GM12878 (cell line): ENCODE results near the gene NOL8. TPM values are rescaled to one million over a fixed set of nuclear protein-coding genes. Genes with fewer than 3 reads are reported as not detected.

Experiments used
- ATAC-seq: fragments of 200-7000 bp; cut with Tn5 transposase; 3 replicates; pipeline ENCODE4 v1.9.1; 2020; ENCODE audit warnings: mild to moderate bottlenecking, moderate library complexity
- BruUV-seq: library from RNA; stranded (reverse); fragments of 400-500 nt; replicated peaks from 2 replicates; lab custom pipeline; 2021; lab: Mats Ljungman, UMichigan
- CTCF ChIA-PET: fragments of 300-600 bp; sonication (Branson Sonifier 250); formaldehyde crosslinking; extraction: SDS; loops from one replicate; lab custom pipeline; 2021; ENCODE audit warnings: inconsistent platforms; lab: Yijun Ruan, JAX
- POLR2A ChIA-PET: fragments of 350-600 bp; formaldehyde crosslinking; extraction: SDS; loops from one replicate; lab custom pipeline; 2021; ENCODE audit warnings: inconsistent platforms; lab: Charles Lee
- RAD21 ChIA-PET: fragments of 300-600 bp; sonication (Branson Sonifier 250); formaldehyde crosslinking; loops from one replicate; lab custom pipeline; 2023; ENCODE audit warnings: antibody characterized with exemption; ENCODE audit not compliant: unreplicated experiment; lab: Charles Lee
- SMC1A ChIA-PET: fragments of 300-600 bp; sonication (Branson Sonifier 250); formaldehyde crosslinking; loops from one replicate; lab custom pipeline; 2023; ENCODE audit not compliant: unreplicated experiment, uncharacterized antibody; lab: Charles Lee
- DNase-seq: peaks from one replicate; pipeline ENCODE4 v3.0.0-alpha.2; 2011; ENCODE audit warnings: low read depth, low spot score
- FAIRE-seq: peaks from 3 replicates; lab custom pipeline; 2011; peaks lifted over from hg19 to GRCh38; lab: Jason Lieb, UNC
- H2AFZ ChIP-seq: 2 replicates; pipeline ENCODE4 v1.6.0; 2011; ENCODE audit warnings: low read depth, low read length, control low read depth; ENCODE audit not compliant: control insufficient read depth
- H3K27ac ChIP-seq: 2 replicates; pipeline ENCODE4 v1.5.1; 2011; ENCODE audit warnings: control low read depth; ENCODE audit not compliant: control insufficient read depth, insufficient read depth
- H3K27me3 ChIP-seq, 2 experiments: replicated peaks in 1 of 2; 2 replicates each; pipeline versions ENCODE4 v1.6.0 to v1.6.1; 2011; ENCODE audit warnings: low read length in 1 of 2; ENCODE audit not compliant: control insufficient read depth in 2 of 2, insufficient read depth in 2 of 2
- H3K36me3 ChIP-seq, 2 experiments: 2 replicates each; pipeline ENCODE4 v1.5.1; 2011; ENCODE audit warnings: low read length in 1 of 2; ENCODE audit not compliant: control insufficient read depth in 2 of 2, insufficient read depth in 2 of 2
- H3K4me1 ChIP-seq: 2 replicates; pipeline ENCODE4 v1.6.1; 2011; ENCODE audit warnings: mild to moderate bottlenecking, low read length, moderate library complexity, mixed read lengths; ENCODE audit not compliant: control insufficient read depth, insufficient read depth
- H3K4me2 ChIP-seq: 2 replicates; pipeline ENCODE4 v1.6.0; 2011; ENCODE audit warnings: control low read depth; ENCODE audit not compliant: control insufficient read depth, insufficient read depth
- H3K4me3 ChIP-seq: fragments of 200-600 bp; sonication (generic); 2 replicates; pipeline ENCODE4 v1.5.1; 2016
- H3K79me2 ChIP-seq: 2 replicates; pipeline ENCODE4 v1.6.0; 2011; ENCODE audit warnings: low read length; ENCODE audit not compliant: control insufficient read depth, insufficient read depth
- H3K9ac ChIP-seq: 2 replicates; pipeline ENCODE4 v1.8.0; 2011; ENCODE audit warnings: low read length, control low read depth, mixed read lengths; ENCODE audit not compliant: control insufficient read depth, insufficient read depth
- H3K9me3 ChIP-seq: replicated peaks from 3 replicates; pipeline ENCODE4 v1.5.1; 2011; ENCODE audit warnings: mild to moderate bottlenecking, low read length; ENCODE audit not compliant: control insufficient read depth, insufficient read depth
- H4K20me1 ChIP-seq: 2 replicates; pipeline ENCODE4 v1.6.0; 2011; ENCODE audit not compliant: control insufficient read depth, insufficient read depth
- BHLHE40 ChIP-seq, 2 experiments: fragments of 450-650 bp in 1 of 2; IDR thresholded peaks; 2 replicates each; pipeline ENCODE4 v1.6.1; 2011 to 2017; ENCODE audit warnings: low read depth in 2 of 2, borderline replicate concordance in 1 of 2, improper control_type of control experiment in 1 of 2, low read length in 1 of 2, mild to moderate bottlenecking in 1 of 2
- BRCA1 ChIP-seq: IDR thresholded peaks from 2 replicates; pipeline ENCODE4 v1.6.1; 2011; ENCODE audit warnings: low read depth, low read length, improper control_type of control experiment
- CREM ChIP-seq: IDR thresholded peaks from 2 replicates; pipeline ENCODE4 v1.6.1; 2014; ENCODE audit warnings: antibody characterized with exemption, low read depth
- EGR1 ChIP-seq, 2 experiments: IDR thresholded peaks; 1 replicate in 1 of 2; 2 replicates in 1 of 2; pipeline ENCODE4 v1.6.1; 2011 to 2012; ENCODE audit warnings: low read depth in 2 of 2, low read length in 2 of 2, borderline replicate concordance in 1 of 2, mild to moderate bottlenecking in 1 of 2, moderate library complexity in 1 of 2
- GABPA ChIP-seq: IDR thresholded peaks from 2 replicates; pipeline ENCODE4 v1.6.1; 2014; ENCODE audit warnings: antibody characterized with exemption, low read depth, mild to moderate bottlenecking, inconsistent platforms
- IKZF1 ChIP-seq: fragments of 450-650 bp; conservative IDR thresholded peaks from 2 replicates; pipeline ENCODE4 v1.6.1; 2017; ENCODE audit warnings: antibody characterized with exemption, mild to moderate bottlenecking
- JUND ChIP-seq: IDR thresholded peaks from 2 replicates; pipeline ENCODE4 v1.6.1; 2012; ENCODE audit warnings: low read depth, mild to moderate bottlenecking, low read length, improper control_type of control experiment, moderate library complexity
- MEF2A ChIP-seq: IDR thresholded peaks from 2 replicates; pipeline ENCODE4 v1.6.1; 2011; ENCODE audit warnings: low read depth, mild to moderate bottlenecking, low read length, moderate library complexity; ENCODE audit not compliant: insufficient read depth
- MTA2 ChIP-seq: fragments of 450-650 bp; IDR thresholded peaks from 2 replicates; pipeline ENCODE4 v1.6.1; 2016; ENCODE audit warnings: low read depth, mild to moderate bottlenecking, moderate library complexity
- MYC ChIP-seq: IDR thresholded peaks from 2 replicates; pipeline ENCODE4 v1.6.1; 2011; ENCODE audit warnings: mild to moderate bottlenecking, low read length, moderate library complexity, inconsistent platforms; ENCODE audit not compliant: insufficient read depth, insufficient replicate concordance, insufficient read length, severe bottlenecking
- NR2C2 ChIP-seq: IDR thresholded peaks from 2 replicates; pipeline ENCODE4 v1.6.1; 2011; ENCODE audit warnings: borderline replicate concordance, low read depth; ENCODE audit not compliant: control insufficient read depth, insufficient read length
- RB1 ChIP-seq: fragments of 450-650 bp; formaldehyde crosslinking; IDR thresholded peaks from 2 replicates; pipeline ENCODE4 v1.6.1; 2017; ENCODE audit warnings: mild to moderate bottlenecking, borderline replicate concordance
- SPI1 ChIP-seq: IDR thresholded peaks from 2 replicates; pipeline ENCODE4 v1.6.1; 2011; ENCODE audit warnings: low read depth, mild to moderate bottlenecking, low read length, moderate library complexity, borderline replicate concordance; ENCODE audit not compliant: insufficient read depth
- SREBF2 ChIP-seq: IDR thresholded peaks from 2 replicates; pipeline ENCODE4 v1.6.1; 2012; ENCODE audit warnings: mild to moderate bottlenecking, low read length
- TARDBP ChIP-seq: IDR thresholded peaks from 2 replicates; pipeline ENCODE4 v1.6.1; 2016; ENCODE audit warnings: borderline replicate concordance
- YBX1 ChIP-seq: fragments of 450-650 bp; IDR thresholded peaks from 2 replicates; pipeline ENCODE4 v1.6.1; 2016; ENCODE audit warnings: antibody characterized with exemption
- WGBS: methylation state at CpG from one replicate; pipeline ENCODE4 v1.1.6; 2016; ENCODE audit warnings: low lambda C conversion rate; ENCODE audit not compliant: insufficient replicate concordance, insufficient coverage; ENCODE audit errors: missing lambda C conversion rate; 5-methylcytosine and 5-hydroxymethylcytosine counted together
- in situ Hi-C: fragments of 300-500 bp; cut with MboI; formaldehyde crosslinking; loops from 9 replicates; pipeline ENCODE4 v1.14.3; 2018; ENCODE audit warnings: mixed read lengths
- intact Hi-C: fragments of 100-400 bp; cut with micrococcal nuclease; formaldehyde crosslinking; loops from one replicate; pipeline ENCODE4 v1.14.2; 2022; ENCODE audit not compliant: unreplicated experiment
- polyA plus RNA-seq, 11 experiments: library from polyadenylated mRNA; depleted of rRNA in 4 of 11; unstranded in 6 of 11; stranded (reverse) in 5 of 11; fragments of >200 nt; fragmentation: Nextera tagmentation in 4 of 11; fragmentation: Illumina TruSeq in 1 of 11; extraction: Ambion mirVana in 4 of 11; extraction: Trizol in 1 of 11; gene quantifications; 1 replicate in 1 of 11; 2 replicates in 10 of 11; pipeline versions ENCODE4 v1.2.1 to v1.2.3, GENCODE V29; 2011 to 2016; ENCODE audit warnings: inconsistent platforms in 2 of 11, missing spikeins in 2 of 11, low read depth in 1 of 11
- total RNA-seq, 4 experiments: library from RNA; depleted of rRNA in 3 of 4; stranded (reverse); fragments of >200 nt in 3 of 4; fragmentation: Illumina TruSeq in 1 of 4; extraction: Trizol in 1 of 4; gene quantifications; 2 replicates each; pipeline versions ENCODE4 v1.2.1 to v1.2.3, GENCODE V29; 2013 to 2021
- TF ChIP-seq, protein P1 (sequence below): IDR thresholded peaks from 2 replicates; pipeline ENCODE4 v1.6.1; 2011; ENCODE audit warnings: mild to moderate bottlenecking, low read depth, low read length, moderate library complexity; ENCODE audit not compliant: insufficient replicate concordance

The NOL8 gene
- total and polyA plus RNA-seq, 10 of the 15 experiments (the other 5 are each of a cell fraction or from before 2014, with no cell fraction given): 33.6 to 58.6 (median 49.2) TPM

GRCh38 chr9:92295240-92295790 lies 29.8 kb downstream of the NOL8 start (continued):
- no peak for TF ChIP-seq TARDBP
- no peak for TF ChIP-seq SREBF2
- no peak for TF ChIP-seq RB1
- TF ChIP-seq CREM: no peak
- no peak for TF ChIP-seq MTA2
- TF ChIP-seq IKZF1: no peak
- TF ChIP-seq, all 136 proteins: peak for 0

DNA sequence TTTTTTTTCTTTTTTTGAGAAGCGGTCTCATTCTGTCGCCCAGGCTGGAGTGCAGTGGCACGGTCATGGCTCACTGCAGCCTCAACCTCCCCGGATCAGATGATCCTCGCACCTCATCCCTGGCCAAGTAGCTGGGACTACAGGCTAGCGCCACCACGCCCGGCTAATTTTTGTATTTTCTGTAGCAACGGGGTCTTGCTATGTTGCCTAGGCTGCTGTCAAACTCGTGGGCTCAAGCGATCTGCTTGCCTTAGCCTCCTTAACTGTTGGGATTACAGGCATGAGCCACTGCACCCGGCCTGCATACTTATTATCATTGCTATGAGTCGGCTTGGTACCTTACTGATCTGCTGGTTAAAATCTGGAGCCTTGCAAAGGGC lies 30.9 kb downstream of the NOL8 start:
- ChIA-PET RAD21 (no interaction called here), SMC1A (interaction anchor here (1.0 kb wide), 1 partner anchor 74 kb away, joined by 3 read pairs; no protein-coding TSS in a partner anchor), POLR2A (interaction anchor here (1.6 kb wide), 1 partner anchor 32 kb away, joined by 4 read pairs; no protein-coding TSS in a partner anchor), CTCF (interaction anchor here (2.3 kb wide), 1 partner anchor 156 kb away, joined by 6 read pairs; no protein-coding TSS in a partner anchor)
- TF ChIP-seq IKZF1 (no peak), EGR1 (IDR thresholded peaks at IDR 0.05; ENCODE audit: borderline replicate concordance in 1 of 2, low read depth in 2 of 2, low read length in 2 of 2) (no peak), YBX1 (no peak), RB1 (no peak), GABPA (no peak), MYC (no peak), CREM (no peak), BHLHE40 (IDR thresholded peaks at IDR 0.05; ENCODE audit: borderline replicate concordance in 1 of 2, low read depth in 2 of 2, low read length in 1 of 2) (no peak), NR2C2 (no peak), SPI1 (no peak), MEF2A (no peak), JUND (no peak), BRCA1 (no peak)
- TF ChIP-seq, protein P1, sequence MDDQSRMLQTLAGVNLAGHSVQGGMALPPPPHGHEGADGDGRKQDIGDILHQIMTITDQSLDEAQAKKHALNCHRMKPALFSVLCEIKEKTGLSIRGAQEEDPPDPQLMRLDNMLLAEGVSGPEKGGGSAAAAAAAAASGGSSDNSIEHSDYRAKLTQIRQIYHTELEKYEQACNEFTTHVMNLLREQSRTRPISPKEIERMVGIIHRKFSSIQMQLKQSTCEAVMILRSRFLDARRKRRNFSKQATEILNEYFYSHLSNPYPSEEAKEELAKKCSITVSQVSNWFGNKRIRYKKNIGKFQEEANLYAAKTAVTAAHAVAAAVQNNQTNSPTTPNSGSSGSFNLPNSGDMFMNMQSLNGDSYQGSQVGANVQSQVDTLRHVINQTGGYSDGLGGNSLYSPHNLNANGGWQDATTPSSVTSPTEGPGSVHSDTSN: no peak
- Histone ChIP-seq H3K27ac (peak overlapping the region; percentile 71), H3K36me3 (peaks cover 0 to 18% of the 10 kb centered on the region in 2 experiments; a peak in 3 of 4 replicates), H3K4me2 (peak overlapping the region; percentile 81), H3K9ac (peak overlapping the region; percentile 88), H3K4me1 (peaks cover 16% of the 10 kb centered on the region), H3K27me3 (no peaks in the 10 kb centered on the region), H2AFZ (peak overlapping the region; percentile 76), H4K20me1 (no peaks in the 10 kb centered on the region), H3K9me3 (no peaks in the 10 kb centered on the region), H3K4me3 (peak overlapping the region; percentile 85), H3K79me2 (peaks cover 58% of the 10 kb centered on the region)
- BruUV-seq: no TSS peak
- in situ Hi-C loops (no loop called here), intact Hi-C loops (no loop called here)
- WGBS: 12% methylated on average over 13 of the region's 13 CpGs
- DNase-seq (no peak), FAIRE-seq (no peak), ATAC-seq (peak; percentile 24)
